Ecto neural progenitor cell (in vitro differentiated cells): Measurements from ENCODE around the gene PPM1H.

Experiments used
- DNase-seq: peaks from one replicate; pipeline ENCODE4 v3.0.0-alpha.2; 2018; ENCODE audit warnings: low spot score

The PPM1H gene

GRCh38 chr12:62873116-62873825 lies 61.7 kb downstream of the PPM1H start:
- no peak for DNase-seq

GRCh38 chr12:62868820-62869219 lies 66.1 kb downstream of the PPM1H start:
- no peak for DNase-seq

- no peak for DNase-seq
Measured at GRCh38 chr12:62866451-62867082, 68.4 kb downstream of the PPM1H start.

GRCh38 chr12:62865937-62866336 lies 69.0 kb downstream of the PPM1H start:
- DNase-seq: peak; percentile 65

GRCh38 chr12:62865065-62865464 lies 69.9 kb downstream of the PPM1H start:
- DNase-seq: no peak

- DNase-seq: no peak
Measured at GRCh38 chr12:62862259-62862881, 72.6 kb downstream of the PPM1H start.

GRCh38 chr12:62861586-62861985 lies 73.4 kb downstream of the PPM1H start:
- no peak for DNase-seq

- DNase-seq: no peak
Measured at GRCh38 chr12:62860501-62861411, 74.2 kb downstream of the PPM1H start.

GRCh38 chr12:62860020-62860419 lies 74.9 kb downstream of the PPM1H start:
- DNase-seq: no peak

GRCh38 chr12:62859321-62859737 lies 75.6 kb downstream of the PPM1H start:
- no peak for DNase-seq

- no peak for DNase-seq
Measured at GRCh38 chr12:62856454-62856853, 78.5 kb downstream of the PPM1H start.

GRCh38 chr12:62854024-62854423 lies 80.9 kb downstream of the PPM1H start:
- DNase-seq: no peak

- no peak for DNase-seq
Measured at GRCh38 chr12:62849398-62849797, 85.6 kb downstream of the PPM1H start.

GRCh38 chr12:62848418-62848817 lies 86.5 kb downstream of the PPM1H start:
- no peak for DNase-seq

- no peak for DNase-seq
Measured at GRCh38 chr12:62847709-62848108, 87.2 kb downstream of the PPM1H start.

- DNase-seq: no peak
Measured at GRCh38 chr12:62846491-62846890, 88.5 kb downstream of the PPM1H start.

GRCh38 chr12:62844915-62845314 lies 90.0 kb downstream of the PPM1H start:
- no peak for DNase-seq

GRCh38 chr12:62843716-62844115 lies 91.2 kb downstream of the PPM1H start:
- DNase-seq: no peak

- no peak for DNase-seq
Measured at GRCh38 chr12:62841846-62842245, 93.1 kb downstream of the PPM1H start.

- no peak for DNase-seq
Measured at GRCh38 chr12:62840806-62841205, 94.1 kb downstream of the PPM1H start.

GRCh38 chr12:62839869-62840660 lies 94.9 kb downstream of the PPM1H start:
- no peak for DNase-seq
